Stimulated activated CD4-positive, alpha-beta T cell treated with anti-CD3 and anti-CD28 coated beads, TNF-alpha, amount 100 ng/mL, for 48 hours (primary cell): ENCODE results near the gene LZTR1.

Experiments used
- DNase-seq, 3 donors: peaks; one replicate each; pipeline ENCODE4 v3.0.0-alpha.2; 2020; ENCODE audit warnings: low read depth in 3 of 3

LZTR1 gene

DNA sequence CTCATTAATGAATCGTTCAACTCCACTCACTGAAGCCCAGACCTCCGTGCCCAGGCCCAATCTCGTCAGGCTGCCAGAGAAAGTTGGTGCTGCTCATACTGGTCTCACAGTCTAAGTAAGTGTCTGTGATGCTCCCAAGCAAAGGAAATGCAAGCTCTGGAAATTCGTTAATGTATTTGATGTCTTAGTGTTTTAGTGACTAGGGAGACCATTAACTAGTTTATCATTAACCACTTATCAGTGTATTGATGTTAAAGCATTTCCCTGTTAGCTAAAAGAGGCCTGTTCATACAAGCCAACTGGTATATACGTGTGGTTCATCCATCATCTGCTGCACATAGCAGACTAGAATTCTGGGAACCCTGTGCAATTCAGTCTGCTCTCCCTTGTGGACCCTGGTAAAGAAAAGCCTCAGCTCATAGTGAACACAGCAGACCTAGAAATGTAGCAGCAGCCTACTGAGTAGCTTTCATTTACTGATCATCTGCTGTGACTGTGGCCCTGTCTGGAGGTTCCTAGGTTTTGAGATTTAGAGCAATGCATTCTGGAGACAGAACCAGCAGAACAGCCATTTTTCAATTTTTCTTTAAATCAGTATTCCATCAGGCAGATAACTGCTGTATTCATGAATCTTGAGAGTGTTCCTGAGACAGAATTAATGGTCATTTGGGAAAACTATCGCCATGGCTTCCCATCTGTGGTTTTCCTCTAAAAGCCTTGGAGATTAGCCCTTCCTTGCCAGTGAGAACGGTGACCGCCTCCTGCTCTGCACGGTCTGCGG is 30.8 kb upstream of the LZTR1 start:
- DNase-seq = no peak

- no peak for DNase-seq
Observed at GRCh38 chr22:20951932-20952380, 30.1 kb upstream of the LZTR1 start.

- DNase-seq = no peak
Observed at GRCh38 chr22:20952544-20953341, 29.4 kb upstream of the LZTR1 start.

DNA sequence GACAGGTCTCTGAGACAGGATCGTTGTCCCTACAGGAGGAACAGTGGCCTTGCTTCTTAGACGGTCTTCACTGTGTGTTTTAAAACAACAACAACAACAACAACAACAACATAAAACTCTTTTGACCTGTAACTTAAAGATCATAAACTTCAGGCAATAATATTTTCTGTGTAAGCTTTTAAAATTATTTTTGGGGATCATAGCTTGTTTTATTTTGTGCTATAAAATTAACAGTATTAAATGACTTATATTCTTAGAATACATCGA is 28.8 kb upstream of the LZTR1 start:
- DNase-seq = no peak

DNA sequence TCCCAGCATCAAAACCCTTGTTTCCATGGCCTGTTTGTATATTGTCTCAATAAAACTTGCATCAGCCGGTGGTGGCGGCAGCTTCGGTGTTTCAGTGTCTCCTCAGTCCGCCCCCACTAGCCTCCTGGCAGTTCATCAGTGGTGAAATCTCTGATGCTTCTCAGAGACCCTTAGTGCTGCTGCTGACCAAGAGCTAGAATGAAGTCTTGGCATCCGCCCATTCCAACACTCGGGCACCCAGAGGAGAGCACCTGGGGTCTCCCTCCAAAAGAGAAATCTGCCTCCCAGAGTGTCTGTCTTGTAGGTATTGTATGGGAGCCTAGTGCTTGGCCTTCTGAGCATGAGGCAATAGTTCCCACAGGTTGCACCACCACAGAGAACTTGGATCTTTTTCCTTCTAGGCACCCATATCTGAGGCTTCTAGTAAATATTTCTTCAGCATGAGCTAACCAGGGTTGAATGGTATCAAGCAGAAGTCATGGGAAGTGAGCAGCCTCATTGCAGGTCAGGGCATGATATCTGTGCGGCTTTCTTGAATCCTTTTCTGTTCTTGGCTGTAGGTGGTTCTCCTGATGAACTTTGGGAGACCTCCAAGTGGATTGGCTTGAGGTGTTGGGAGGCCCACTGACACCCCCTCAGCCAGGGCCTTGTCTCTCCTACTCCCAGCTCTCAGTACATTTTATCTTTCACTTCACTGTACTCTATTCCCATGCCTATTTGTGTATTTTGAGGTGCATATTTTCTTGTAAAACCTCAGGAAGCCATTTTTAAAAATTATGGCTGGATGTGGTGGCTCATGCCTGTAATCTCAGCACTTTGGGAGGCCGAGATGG is 28.2 kb upstream of the LZTR1 start:
- DNase-seq = no peak

GRCh38 chr22:20955548-20955947 is 26.5 kb upstream of the LZTR1 start:
- no peak for DNase-seq

GRCh38 chr22:20956258-20957101 is 25.6 kb upstream of the LZTR1 start:
- DNase-seq = no peak

- no peak for DNase-seq
Observed at GRCh38 chr22:20957102-20957682, 24.9 kb upstream of the LZTR1 start.

DNA sequence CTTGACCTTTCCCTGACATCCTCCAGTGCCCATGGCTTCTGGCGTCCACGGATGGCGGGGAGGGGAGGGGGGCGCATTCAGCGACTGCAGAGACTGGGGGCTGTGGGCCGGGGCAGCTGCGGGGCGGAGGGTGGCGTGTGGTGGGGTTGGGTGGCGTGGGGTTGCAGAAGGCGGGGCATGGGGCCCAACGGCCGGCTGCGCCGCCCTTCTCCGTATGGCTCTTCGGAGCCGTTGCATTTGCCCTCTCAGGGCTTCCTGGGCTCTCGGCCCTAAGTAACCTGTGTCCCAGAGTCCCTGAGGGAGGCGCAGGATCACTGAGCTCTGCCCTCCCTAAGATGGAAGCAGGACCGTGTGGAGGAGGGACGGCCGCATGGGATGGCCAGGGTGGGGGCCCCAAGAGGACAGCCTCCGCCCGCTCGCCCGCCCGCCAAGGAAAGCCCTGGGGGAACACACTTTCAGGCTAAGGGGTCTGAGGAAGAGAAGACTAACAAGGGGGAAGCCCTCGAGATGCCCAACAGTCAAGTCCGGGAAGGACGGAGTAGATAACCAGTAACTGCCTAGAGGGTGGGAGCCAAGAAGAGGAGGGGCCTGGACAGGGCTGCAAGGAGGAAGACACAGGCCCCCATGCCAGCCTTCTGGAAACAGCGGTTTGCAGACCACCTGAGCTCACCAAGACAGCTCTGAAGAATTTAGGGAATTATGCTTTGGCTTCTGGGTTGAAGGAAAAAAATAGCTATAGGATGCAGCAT is 24.2 kb upstream of the LZTR1 start:
- no peak for DNase-seq

DNA sequence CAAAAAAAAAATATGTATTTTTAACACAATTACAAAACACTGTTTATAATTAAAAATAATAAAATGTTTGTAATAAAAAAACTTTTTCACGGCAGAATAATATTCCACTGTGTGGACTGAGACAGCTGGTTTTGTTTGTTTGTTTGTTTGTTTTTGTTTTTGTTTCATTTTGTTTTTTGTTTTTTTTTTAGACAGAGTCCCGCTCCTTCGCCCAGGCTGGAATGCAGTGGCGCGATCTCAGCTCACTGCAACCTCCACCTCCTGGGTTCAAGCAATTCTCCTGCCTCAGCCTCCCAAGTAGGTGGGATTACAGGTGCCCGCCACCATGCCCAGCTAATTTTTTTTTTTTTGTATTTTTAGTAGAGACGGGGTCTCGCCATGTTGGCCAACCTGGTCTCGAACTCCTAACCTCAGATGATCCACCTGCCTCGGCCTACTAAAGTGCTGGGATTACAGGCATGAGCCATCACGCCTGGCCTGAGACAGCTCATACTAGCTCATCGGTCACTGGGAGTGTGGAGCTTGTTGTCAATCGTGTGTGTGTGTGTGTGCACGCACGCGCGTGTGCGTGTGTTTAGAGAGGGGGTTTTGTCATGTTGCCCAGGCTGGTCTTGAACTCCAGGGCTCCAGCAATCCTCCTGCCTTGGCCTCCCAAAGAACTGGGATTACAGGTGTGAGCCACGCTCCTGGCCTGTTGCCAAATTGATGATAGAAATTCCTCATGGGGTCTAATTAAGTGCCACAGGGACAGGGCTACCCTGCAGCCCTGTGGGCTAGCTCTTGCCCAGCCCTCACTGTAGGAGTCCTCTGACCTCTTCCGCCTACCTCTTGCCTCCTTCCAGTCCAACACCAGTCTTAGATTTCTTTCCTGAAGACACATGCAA is 22.3 kb upstream of the LZTR1 start:
- DNase-seq = no peak

DNA sequence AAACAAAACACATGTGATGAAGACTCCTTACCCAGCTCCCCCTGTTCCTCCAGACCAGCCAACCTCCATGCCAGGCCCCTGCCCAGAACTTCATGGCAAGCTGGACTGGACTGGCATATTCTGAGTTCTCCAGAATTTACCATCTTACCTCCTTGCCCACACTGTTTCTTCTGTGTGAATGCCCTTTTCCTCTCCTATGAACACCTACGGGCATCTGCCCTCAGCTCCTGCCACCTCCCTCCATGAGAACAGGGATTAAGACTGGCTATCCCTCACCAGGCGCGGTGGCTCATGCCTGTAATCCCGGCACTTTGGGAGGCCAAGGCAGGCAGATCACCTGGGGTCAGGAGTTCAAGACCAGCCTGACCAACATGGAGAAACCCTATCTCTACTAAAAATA is 21.5 kb upstream of the LZTR1 start:
- DNase-seq = no peak

DNA sequence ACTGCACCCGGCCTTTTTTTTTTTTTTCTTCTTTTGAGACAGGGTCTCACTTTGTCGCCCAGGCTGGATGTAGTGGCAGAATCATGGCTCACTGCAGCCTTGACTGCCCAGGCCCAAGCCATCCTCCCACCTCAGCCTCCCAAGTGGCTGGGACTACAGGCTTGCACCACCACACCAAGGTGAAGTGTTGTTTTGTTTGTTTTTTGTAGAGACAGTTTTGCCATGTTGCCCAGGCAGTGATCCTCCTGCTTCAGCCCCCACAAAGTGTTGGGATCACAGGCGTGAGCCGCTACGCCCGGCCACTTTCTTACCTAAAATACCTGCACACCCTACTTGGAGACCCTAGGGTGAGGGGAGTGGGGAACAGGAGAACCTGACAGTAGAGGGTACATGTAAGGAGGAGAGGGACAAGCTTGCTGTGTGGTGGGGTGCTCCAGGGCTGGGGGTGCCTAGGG is 19.6 kb upstream of the LZTR1 start:
- no peak for DNase-seq

DNA sequence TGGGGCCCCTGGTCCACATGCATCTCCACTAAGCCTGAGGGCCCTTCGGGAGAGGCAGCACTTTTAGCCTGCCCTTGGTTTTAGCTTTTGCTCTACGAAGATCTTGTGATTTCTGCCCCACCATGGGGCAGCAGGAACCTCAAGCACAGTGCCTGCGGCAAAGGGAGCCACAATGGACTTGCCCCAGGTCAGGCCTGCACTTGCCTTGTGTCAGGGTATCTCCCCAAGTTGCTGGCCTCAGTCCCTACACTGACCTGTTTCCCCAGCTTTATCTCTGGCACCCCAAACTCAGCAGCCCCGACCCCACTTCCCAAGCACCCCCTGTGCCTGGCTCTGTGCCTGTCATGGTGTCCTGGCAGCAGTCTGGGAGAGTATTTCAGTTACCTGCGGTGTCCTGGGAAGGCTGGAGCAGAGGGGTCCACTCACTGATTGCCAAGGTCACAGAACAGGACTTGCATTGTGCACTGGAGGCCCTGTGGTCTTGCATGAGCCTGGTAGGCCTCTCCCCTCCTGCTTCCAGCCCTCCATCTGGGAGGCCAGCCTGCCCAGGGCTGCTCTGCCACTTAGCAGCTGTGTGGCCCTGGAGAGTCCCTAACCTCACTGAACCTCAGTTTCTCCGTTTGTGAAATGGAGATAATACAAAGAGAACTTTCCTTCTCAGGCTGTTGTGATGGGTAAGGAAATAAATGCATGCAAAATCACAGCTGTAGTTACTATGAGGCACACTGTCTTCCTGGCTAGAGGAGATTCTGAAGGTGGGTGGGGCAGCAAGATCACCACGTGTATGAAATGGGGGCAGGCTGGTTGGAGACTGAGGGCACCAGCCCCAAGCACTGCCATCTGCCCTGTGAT is 18.7 kb upstream of the LZTR1 start:
- no peak for DNase-seq

GRCh38 chr22:20964090-20964798 is 17.9 kb upstream of the LZTR1 start:
- no peak for DNase-seq

DNA sequence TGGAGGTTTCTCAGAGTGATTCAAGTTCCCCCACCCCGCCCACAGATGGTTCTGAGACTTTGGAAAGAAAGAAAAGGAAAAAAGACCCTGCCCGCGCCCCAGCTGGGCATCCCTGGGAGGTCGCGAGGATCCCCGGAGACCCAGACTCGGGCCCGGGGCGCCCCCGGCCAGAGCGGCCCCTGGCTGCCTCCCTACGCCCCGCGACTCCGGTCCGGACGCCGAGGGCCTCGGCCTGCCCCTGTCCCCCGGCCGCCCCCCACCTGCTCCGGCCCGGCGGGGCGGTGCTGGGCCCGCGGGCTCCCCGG is 17.3 kb upstream of the LZTR1 start:
- DNase-seq = no peak

DNA sequence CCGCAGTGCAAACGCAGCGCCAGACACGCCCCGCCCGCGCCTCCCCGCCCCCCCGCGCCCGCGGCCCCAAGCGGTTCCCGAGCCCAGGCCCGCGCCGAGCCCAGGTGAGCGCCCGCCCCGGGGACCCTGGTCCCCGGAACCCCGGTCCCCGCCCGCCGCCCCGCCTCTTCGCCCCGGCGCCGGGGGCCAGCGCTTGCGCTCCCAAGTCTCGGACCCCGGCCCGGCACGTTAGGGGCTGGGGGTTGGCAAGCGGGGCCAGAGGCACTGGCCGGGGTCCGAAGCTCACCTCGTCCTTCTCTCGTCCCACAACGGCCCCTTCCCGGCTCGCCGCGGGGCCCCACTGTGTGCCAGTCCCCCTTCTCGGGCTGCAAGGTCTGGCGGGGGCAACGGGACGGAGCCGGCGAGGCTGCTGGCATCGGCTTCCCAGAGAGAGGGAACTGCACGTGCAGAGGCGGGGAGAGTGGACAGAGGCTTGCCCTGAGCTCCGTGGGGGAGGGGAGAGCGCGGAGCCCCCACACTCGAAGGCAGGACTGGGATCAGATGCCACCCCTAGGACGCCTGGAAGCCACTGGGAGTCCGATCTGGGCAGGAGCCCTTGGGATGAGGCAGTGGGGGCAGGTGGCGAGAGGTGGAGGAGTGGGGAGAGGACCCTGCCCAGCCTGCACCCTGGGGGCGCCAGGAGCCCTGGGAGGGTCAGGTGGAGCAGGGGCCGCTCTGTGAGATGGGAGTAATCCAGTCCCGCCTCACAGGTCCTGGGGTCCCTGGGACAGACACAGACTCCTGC is 16.8 kb upstream of the LZTR1 start:
- DNase-seq = no peak
